GM12892 (cell line): Measurements from ENCODE around the gene ZFYVE28.

Experiments
- POLR2A ChIP-seq: IDR thresholded peaks from 2 replicates; pipeline ENCODE4 v1.6.1; 2011; ENCODE audit warnings: low read depth, low read length, control low read depth
- POLR2AphosphoS5 ChIP-seq: IDR thresholded peaks from 2 replicates; pipeline ENCODE4 v1.6.1; 2011; ENCODE audit warnings: low read depth, low read length, control low read depth
- TAF1 ChIP-seq: IDR thresholded peaks from 2 replicates; pipeline ENCODE4 v1.6.1; 2011; ENCODE audit warnings: low read depth, mild to moderate bottlenecking, control low read depth, low read length, borderline replicate concordance

DNA sequence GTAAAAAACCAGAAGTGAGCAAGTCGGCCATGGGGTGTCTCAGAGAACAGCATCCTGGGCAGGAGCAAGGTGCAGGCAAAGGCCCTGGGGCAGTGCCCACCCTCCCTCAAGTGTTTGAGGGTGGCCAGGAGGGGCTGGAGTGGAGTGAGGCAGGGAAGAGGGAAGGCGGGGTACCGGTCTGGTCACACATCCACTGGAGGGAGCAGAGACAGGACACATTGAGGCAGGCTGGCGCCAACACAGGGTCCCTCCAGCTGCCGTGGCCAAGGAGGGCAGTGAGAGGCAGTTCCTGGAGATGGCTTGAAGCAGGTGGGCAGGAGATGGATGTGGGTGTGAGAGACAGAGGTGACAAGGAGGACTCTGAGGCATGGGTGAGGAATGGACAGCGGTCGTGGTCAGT is 30.1 kb upstream of the ZFYVE28 start:
- TF ChIP-seq TAF1 (no peak), POLR2AphosphoS5 (no peak), POLR2A (no peak)
